IPS-18a (cell line): ENCODE results near the gene UBAP1.
"Not testable (repeated sequence)": the region's sequence is repeated elsewhere in the genome, so short reads cannot be mapped to it uniquely, and the experiment has no call there.

Experiments
- H3K27ac ChIP-seq: one replicate; pipeline ENCODE4 v1.5.1; 2013; ENCODE audit warnings: low read length
- H3K27me3 ChIP-seq: one replicate; pipeline ENCODE4 v1.6.1; 2013; ENCODE audit warnings: mild to moderate bottlenecking, low read length; ENCODE audit not compliant: control insufficient read depth, insufficient read depth
- H3K36me3 ChIP-seq: one replicate; pipeline ENCODE4 v1.6.1; 2013; ENCODE audit warnings: low read depth, low read length; ENCODE audit not compliant: control insufficient read depth
- H3K4me1 ChIP-seq: one replicate; pipeline ENCODE4 v1.6.1; 2013; ENCODE audit warnings: low read depth, low read length; ENCODE audit not compliant: control insufficient read depth
- H3K4me3 ChIP-seq: one replicate; pipeline ENCODE4 v1.5.1; 2013; ENCODE audit warnings: low read length
- H3K9ac ChIP-seq: one replicate; pipeline ENCODE4 v1.6.1; 2013; ENCODE audit warnings: mild to moderate bottlenecking, low read length, moderate library complexity
- H3K9me3 ChIP-seq: one replicate; pipeline ENCODE4 v1.6.1; 2013; ENCODE audit warnings: low read depth, low read length; ENCODE audit not compliant: control insufficient read depth

The UBAP1 gene

DNA sequence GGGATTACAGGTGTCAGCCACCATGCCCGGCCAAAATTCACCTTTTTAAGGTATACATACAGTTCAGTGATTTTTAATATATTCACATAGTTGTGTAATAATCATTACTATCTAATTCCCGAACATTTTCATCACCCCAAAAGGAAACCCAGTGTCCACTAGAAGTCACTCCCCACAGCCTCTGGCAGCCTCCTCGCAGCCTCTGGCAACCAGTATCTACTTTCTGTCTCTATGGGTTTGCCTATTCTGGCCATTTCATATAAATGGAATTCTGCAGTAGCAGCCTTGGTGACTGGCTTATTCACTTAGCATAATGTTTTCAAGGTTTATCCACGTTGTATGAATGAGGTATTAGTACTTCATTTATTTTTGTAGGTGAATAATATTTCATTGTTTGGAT lies 59.0 kb downstream of the UBAP1 start:
- peaks cover 23% of the 10 kb centered on the region for H3K36me3 ChIP-seq
- H3K4me3 ChIP-seq: no peak overlapping the region
- no peak overlapping the region for H3K27ac ChIP-seq
- no peaks in the 10 kb centered on the region for H3K9me3 ChIP-seq
- no peak overlapping the region for H3K9ac ChIP-seq
- peaks cover 10% of the 10 kb centered on the region for H3K4me1 ChIP-seq
- H3K27me3 ChIP-seq: no peaks in the 10 kb centered on the region

DNA sequence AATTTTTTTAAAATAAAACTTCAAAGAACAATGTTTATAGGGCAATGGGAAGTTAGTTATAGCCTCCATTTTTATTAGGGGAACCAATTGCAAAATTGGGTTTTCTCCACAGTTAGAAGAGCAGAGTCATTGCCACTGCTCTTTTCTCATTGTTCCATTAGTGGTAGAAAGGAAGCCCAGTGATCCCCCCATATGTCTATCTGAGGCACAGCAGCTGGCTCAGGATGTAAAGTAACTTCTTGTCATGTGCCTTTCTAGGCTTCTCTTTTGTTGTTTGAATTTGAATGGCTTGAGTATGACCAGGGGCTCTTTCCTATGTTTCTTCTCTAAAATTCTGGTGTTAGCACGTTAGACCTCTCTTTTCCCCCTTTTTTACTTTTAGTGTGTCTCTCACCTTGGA lies 61.2 kb downstream of the UBAP1 start:
- Histone ChIP-seq H3K4me3 (no peak overlapping the region), H3K9ac (no peak overlapping the region), H3K27me3 (no peaks in the 10 kb centered on the region), H3K27ac (no peak overlapping the region), H3K36me3 (peaks cover 29% of the 10 kb centered on the region), H3K4me1 (peaks cover 10% of the 10 kb centered on the region), H3K9me3 (no peaks in the 10 kb centered on the region)

DNA sequence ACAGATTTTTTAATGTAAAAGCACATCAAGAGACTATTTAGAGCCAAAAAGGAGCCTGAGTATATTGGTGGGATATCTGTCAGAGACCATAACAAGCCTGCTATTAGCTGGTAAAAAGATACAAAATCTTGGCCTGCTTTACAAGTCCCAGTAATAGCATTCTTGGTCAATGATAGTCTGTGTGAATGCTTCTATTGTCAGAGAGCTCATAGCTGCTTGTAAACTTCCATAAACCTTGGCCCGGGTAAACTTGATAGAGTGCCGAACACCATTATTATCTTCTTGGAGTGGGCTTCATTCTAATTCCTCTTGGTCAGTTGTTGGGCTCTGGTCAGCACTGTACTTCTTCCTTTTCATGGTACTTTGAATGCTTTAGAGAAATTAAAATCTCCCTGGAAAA lies 64.0 kb downstream of the UBAP1 start:
- Histone ChIP-seq H3K4me3 (no peak overlapping the region), H3K9ac (no peak overlapping the region), H3K4me1 (peaks cover 10% of the 10 kb centered on the region), H3K9me3 (no peaks in the 10 kb centered on the region), H3K36me3 (peaks cover 32% of the 10 kb centered on the region), H3K27me3 (no peaks in the 10 kb centered on the region), H3K27ac (no peak overlapping the region)

DNA sequence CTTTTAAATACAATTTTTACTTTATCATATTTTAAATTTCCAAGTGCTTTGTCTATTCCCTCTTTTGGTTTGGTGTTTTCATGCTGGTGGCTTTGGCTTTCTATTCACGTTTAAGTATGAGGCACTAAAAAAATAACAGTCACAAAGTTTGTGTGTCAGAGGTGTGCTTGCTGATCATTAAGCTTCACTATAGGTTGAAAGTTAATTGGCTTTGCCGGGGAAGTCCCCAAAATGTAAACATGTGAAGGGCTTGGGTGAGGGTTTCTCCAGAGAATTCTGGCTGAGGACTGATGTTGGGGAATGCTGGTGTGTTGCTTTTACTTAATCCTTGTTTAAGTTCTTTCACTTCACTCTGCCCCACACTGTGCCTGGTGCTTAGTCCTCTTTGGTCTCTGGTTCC lies 66.4 kb downstream of the UBAP1 start:
- peaks cover 41% of the 10 kb centered on the region for H3K36me3 ChIP-seq
- H3K4me1 ChIP-seq: not testable (repeated sequence)

DNA sequence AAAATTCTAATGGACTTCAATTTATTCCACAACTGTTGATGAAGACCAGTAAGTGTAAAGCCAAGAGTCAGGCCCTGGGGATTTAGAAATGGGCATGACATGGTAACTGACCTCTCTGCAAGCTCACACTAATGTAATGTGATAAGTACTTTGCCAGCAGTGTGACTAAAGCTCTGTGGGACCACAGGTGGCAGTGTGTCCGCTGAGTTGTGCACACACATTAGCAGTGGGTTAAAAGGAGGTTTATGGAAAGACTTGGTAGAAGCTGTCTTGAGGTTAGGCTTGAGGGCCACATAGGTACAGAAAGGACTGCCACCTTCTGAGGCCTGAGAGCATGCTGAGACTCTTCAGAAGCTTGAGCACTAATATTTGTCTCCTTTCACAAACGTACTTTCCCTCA lies 67.6 kb downstream of the UBAP1 start:
- no peak overlapping the region for H3K9ac ChIP-seq
- H3K36me3 ChIP-seq: peaks cover 48% of the 10 kb centered on the region
- no peak overlapping the region for H3K27ac ChIP-seq
- H3K9me3 ChIP-seq: no peaks in the 10 kb centered on the region
- H3K4me3 ChIP-seq: no peak overlapping the region
- H3K4me1 ChIP-seq: no peaks in the 10 kb centered on the region
- H3K27me3 ChIP-seq: no peaks in the 10 kb centered on the region

More for the DNA sequence above, 66.4 kb downstream of the UBAP1 start:
- not testable (repeated sequence) for H3K9ac ChIP-seq, H3K27me3 ChIP-seq, H3K27ac ChIP-seq, H3K9me3 ChIP-seq, H3K4me3 ChIP-seq

DNA sequence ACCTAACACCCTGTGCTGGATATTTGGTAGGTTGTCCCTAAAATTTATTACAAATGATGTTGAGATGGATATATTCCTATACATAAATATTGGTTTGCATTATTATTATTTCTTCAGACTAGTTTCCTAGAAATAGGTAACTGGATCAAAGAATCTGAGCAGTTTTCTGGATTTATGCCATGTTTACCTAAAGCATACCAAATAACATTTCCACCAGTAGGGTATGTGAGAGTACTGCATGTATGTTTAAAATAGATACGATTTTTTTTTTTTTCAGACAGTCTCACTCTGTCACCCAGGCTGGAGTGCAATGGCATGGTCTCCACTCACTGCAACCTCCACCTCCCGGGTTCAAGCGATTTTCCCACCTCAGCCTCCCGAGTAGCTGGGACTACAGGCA lies 68.9 kb downstream of the UBAP1 start:
- not testable (repeated sequence) for H3K4me1 ChIP-seq, H3K9ac ChIP-seq, H3K4me3 ChIP-seq, H3K9me3 ChIP-seq, H3K27ac ChIP-seq, H3K27me3 ChIP-seq
- peaks cover 43% of the 10 kb centered on the region for H3K36me3 ChIP-seq

DNA sequence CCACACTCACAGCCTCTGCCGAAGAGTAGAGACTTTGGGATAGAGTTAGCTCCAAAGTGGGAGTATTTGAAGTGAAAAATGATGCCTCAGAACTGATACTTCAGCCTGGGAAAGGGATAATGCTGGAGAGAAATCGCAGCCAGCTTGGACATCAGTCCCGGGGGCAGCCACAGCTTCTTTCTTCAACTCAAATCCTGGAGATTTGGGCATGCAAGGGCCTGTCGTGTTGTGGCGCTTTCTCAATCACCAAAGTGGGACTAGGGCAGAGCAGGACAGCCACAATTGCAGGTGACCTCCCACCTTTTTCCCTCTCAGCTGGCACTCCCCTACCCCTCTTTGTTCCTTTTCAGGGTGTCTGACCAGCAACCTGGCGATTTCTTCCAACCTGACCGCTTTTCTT lies 70.4 kb downstream of the UBAP1 start:
- no peak overlapping the region for H3K4me3 ChIP-seq
- H3K4me1 ChIP-seq: no peaks in the 10 kb centered on the region
- H3K9ac ChIP-seq: no peak overlapping the region
- no peaks in the 10 kb centered on the region for H3K9me3 ChIP-seq
- H3K27ac ChIP-seq: no peak overlapping the region
- peaks cover 36% of the 10 kb centered on the region for H3K36me3 ChIP-seq
- H3K27me3 ChIP-seq: no peaks in the 10 kb centered on the region

DNA sequence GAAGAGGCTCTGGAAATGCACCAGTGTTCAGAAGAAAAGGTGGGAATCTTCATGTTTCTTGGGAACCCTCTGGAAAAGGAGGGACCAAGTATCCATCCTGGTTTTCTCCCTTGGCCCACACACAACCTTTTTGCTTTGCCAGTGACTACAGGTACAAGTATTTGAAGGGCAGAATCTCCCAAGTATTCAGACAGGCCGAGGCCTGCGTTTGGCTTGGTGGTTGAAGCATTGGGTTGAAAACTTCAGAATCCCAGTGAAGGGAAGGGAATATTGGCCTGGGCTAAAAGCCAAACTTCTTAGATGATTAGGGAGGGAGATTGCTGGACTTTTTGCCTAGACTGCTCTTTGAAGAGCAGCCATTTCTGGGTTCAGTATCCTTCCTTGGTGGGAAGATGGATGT lies 71.9 kb downstream of the UBAP1 start:
- Histone ChIP-seq H3K36me3 (peaks cover 40% of the 10 kb centered on the region), H3K4me1 (no peaks in the 10 kb centered on the region), H3K27me3 (no peaks in the 10 kb centered on the region), H3K27ac (no peak overlapping the region), H3K9ac (no peak overlapping the region), H3K4me3 (no peak overlapping the region), H3K9me3 (no peaks in the 10 kb centered on the region)

DNA sequence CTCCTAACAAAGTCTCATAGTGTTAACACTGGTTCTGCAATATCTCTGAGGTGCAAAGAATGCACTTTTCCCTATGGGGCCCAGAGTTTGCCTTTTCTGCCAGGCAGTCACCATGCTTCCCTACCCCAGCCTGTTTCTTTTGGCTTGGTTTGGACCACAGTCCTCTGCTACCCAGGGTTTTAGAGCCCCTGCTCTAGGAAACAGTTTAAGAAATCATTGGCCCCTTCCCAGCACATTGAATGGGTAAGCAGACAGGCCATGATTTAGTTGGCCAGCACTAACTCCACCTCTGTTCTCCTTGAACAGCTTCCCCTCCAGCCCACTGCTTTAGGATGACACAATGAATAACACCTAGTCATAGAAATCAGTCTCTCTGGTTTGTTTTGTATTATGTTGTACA lies 73.2 kb downstream of the UBAP1 start:
- Histone ChIP-seq H3K27me3 (no peaks in the 10 kb centered on the region), H3K4me1 (no peaks in the 10 kb centered on the region), H3K36me3 (peaks cover 33% of the 10 kb centered on the region), H3K9me3 (no peaks in the 10 kb centered on the region), H3K27ac (no peak overlapping the region), H3K4me3 (no peak overlapping the region), H3K9ac (no peak overlapping the region)

DNA sequence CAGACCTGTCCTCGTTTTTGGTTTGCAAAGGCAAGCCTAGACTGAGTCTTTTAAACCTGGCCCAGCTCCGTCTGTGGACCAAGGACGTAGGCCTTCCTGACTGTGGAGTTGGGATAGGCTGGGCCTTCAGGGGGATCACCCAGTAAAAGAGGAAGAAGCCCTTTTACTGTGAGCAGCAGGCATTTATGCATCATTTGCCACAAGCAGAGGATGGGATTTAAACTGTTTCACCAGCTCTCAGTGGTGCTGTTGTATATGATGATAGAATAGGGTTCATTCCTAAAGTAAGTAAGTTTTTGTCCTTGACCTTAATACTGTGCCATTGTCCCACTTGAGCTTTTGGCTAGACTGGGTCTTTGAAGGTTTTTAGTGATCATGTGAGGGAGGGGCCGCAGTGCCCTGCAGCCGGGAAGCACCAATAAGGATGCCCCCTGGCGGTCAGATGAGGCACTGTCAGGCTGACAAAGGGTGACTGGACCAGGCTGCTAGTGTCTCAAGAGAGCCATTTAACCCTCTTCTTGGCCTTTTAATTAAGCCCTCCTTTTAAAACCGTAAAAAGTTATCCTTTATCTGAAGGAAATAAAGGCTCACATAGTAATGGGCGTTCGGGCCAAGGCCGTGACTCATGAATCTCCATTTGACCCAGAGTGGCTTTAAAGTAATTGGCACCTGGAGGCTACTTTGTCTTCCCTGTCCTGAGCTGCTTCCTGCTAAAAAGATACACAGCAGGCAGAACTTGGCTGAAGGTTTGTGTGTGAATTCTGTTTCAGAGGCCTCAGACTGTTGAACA lies 74.0 kb downstream of the UBAP1 start:
- no peaks in the 10 kb centered on the region for H3K4me1 ChIP-seq
- no peak overlapping the region for H3K4me3 ChIP-seq
- no peak overlapping the region for H3K9ac ChIP-seq
- peaks cover 33% of the 10 kb centered on the region for H3K36me3 ChIP-seq
- no peaks in the 10 kb centered on the region for H3K9me3 ChIP-seq
- no peaks in the 10 kb centered on the region for H3K27me3 ChIP-seq
- H3K27ac ChIP-seq: no peak overlapping the region

DNA sequence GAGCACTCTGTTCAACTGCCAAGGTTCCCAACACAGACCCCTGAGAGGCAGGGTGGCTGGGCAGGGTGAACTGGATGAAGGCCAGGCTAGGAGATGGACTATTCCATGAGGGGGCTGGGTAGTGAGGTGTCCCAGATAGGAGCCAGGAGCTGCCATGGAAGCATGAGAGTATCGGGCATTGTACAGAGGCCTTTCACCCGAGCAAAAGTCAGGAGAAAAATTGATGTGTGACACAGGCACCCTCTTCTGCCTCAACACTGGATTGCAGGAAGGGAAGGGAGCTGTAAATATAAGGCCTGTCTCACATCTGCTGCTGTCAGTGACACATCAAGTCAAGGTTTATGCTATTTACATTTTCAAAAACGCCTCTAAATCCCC lies 74.6 kb downstream of the UBAP1 start:
- H3K27me3 ChIP-seq: no peaks in the 10 kb centered on the region
- H3K9me3 ChIP-seq: no peaks in the 10 kb centered on the region
- no peaks in the 10 kb centered on the region for H3K4me1 ChIP-seq
- peaks cover 33% of the 10 kb centered on the region for H3K36me3 ChIP-seq
- H3K27ac ChIP-seq: no peak overlapping the region
- no peak overlapping the region for H3K9ac ChIP-seq
- no peak overlapping the region for H3K4me3 ChIP-seq

DNA sequence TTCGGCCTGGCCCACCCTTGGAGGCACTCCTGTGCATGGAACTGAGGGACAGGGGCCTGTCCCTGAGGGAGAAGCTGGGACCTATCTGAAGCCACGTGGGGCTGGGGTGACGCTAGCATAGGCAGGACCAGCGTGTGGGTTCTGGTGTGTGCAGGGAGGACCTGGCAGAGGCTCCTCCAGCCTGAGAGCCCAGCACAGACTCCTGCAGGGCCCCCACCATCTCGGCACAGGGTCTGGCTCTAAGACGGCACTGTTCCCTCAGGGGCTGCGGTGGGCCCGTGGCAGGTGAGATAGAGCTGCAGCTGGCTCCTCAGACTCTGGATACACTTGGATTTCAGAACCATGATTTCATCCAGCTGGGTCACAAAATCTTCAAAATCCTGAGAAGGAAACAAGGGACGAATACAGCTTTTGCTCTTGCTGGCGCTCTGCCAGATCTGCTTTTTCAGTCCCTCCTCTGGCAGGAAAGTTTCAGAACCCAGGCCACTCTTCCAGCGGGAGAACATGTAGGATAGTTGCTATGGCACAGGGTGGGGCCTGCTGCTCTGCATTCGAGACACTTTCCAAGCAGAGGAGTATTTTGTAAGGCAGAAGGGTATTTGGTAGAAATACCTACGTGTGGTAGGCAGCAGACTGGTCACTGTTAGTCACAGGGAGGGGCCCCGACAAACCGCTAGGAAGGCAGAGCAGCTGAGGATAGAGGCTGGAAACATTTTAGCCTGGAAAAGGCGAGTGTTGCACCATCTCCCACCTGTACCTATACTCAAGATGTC lies 75.5 kb downstream of the UBAP1 start:
- no peak overlapping the region for H3K27ac ChIP-seq
- no peak overlapping the region for H3K9ac ChIP-seq
- peaks cover 33% of the 10 kb centered on the region for H3K36me3 ChIP-seq
- H3K27me3 ChIP-seq: no peaks in the 10 kb centered on the region
- no peaks in the 10 kb centered on the region for H3K9me3 ChIP-seq
- no peaks in the 10 kb centered on the region for H3K4me1 ChIP-seq
- H3K4me3 ChIP-seq: no peak overlapping the region
